ENCODE results near the gene DPP10.

GRCh38 chr2:114631146-114631545 is 188.7 kb downstream of the DPP10 start:
- TF ChIP-seq CTCF (IDR thresholded peaks at IDR 0.05) = no peak
- TF ChIP-seq POLR2A (IDR thresholded peaks at IDR 0.05) = no peak
